GM19239 (cell line): ENCODE results near the gene ADSS2.

Experiments
- DNase-seq: peaks from one replicate; pipeline ENCODE4 v3.0.0; 2011; ENCODE audit warnings: low spot score; ENCODE audit not compliant: insufficient read length
- FAIRE-seq: peaks from 2 replicates; lab custom pipeline; 2011; peaks lifted over from hg19 to GRCh38; lab: Jason Lieb, UNC

The ADSS2 gene

GRCh38 chr1:244447552-244447951 is 4.2 kb downstream of the ADSS2 start:
- FAIRE-seq (no peak), DNase-seq (no peak)

GRCh38 chr1:244447024-244447423 is 4.7 kb downstream of the ADSS2 start:
- DNase-seq (no peak), FAIRE-seq (no peak)

- no peak for FAIRE-seq
- DNase-seq: no peak
Measured at GRCh38 chr1:244445320-244446181, 6.2 kb downstream of the ADSS2 start.

GRCh38 chr1:244444854-244445253 is 6.9 kb downstream of the ADSS2 start:
- FAIRE-seq: peak; percentile 71
- DNase-seq: no peak

- DNase-seq (no peak), FAIRE-seq (peak; percentile 61)
Measured at GRCh38 chr1:244442850-244443249, 8.9 kb downstream of the ADSS2 start.

- FAIRE-seq (no peak), DNase-seq (no peak)
Measured at GRCh38 chr1:244439391-244440032, 12.2 kb downstream of the ADSS2 start.

- DNase-seq (no peak), FAIRE-seq (no peak)
Measured at GRCh38 chr1:244437086-244437468, 14.6 kb downstream of the ADSS2 start.

GRCh38 chr1:244436336-244437085 is 15.2 kb downstream of the ADSS2 start:
- DNase-seq (no peak), FAIRE-seq (peak; percentile 66)

- FAIRE-seq: no peak
- DNase-seq: no peak
Measured at GRCh38 chr1:244435562-244436205, 16.0 kb downstream of the ADSS2 start.

GRCh38 chr1:244431166-244431565 is 20.5 kb downstream of the ADSS2 start:
- FAIRE-seq: no peak

GRCh38 chr1:244429818-244430217 is 21.9 kb downstream of the ADSS2 start:
- DNase-seq (no peak), FAIRE-seq (no peak)

More at GRCh38 chr1:244431166-244431565, 20.5 kb downstream of the ADSS2 start:
- DNase-seq: no peak

- FAIRE-seq (peak; percentile 59), DNase-seq (no peak)
Measured at GRCh38 chr1:244427647-244428046, 24.1 kb downstream of the ADSS2 start.

- no peak for FAIRE-seq
Measured at GRCh38 chr1:244424649-244425334, 26.9 kb downstream of the ADSS2 start.

GRCh38 chr1:244422174-244422573 is 29.5 kb downstream of the ADSS2 start:
- no peak for DNase-seq
- no peak for FAIRE-seq

More at GRCh38 chr1:244424649-244425334, 26.9 kb downstream of the ADSS2 start:
- DNase-seq: no peak

GRCh38 chr1:244419024-244419423 is 32.7 kb downstream of the ADSS2 start:
- FAIRE-seq (no peak), DNase-seq (no peak)

GRCh38 chr1:244414543-244414942 is 37.2 kb downstream of the ADSS2 start:
- DNase-seq (no peak), FAIRE-seq (no peak)

- no peak for DNase-seq
Measured at GRCh38 chr1:244413736-244414135, 38.0 kb downstream of the ADSS2 start.

GRCh38 chr1:244412176-244412575 is 39.5 kb downstream of the ADSS2 start:
- no peak for FAIRE-seq

More at GRCh38 chr1:244413736-244414135, 38.0 kb downstream of the ADSS2 start:
- no peak for FAIRE-seq

GRCh38 chr1:244409701-244410100 is 42.0 kb downstream of the ADSS2 start:
- peak; percentile 45 for FAIRE-seq
- DNase-seq: no peak

More at GRCh38 chr1:244412176-244412575, 39.5 kb downstream of the ADSS2 start:
- DNase-seq: no peak

- FAIRE-seq (peak; percentile 71), DNase-seq (peak; percentile 25)
Measured at GRCh38 chr1:244406337-244406736, 45.4 kb downstream of the ADSS2 start.
